GM19397 (cell line): ENCODE results near the gene PLD5.
"Not testable (repeated sequence)": the region's sequence is repeated elsewhere in the genome, so short reads cannot be mapped to it uniquely, and the experiment has no call there.

ENCODE experiments used
- ATAC-seq: cut with Tn5 transposase; IDR thresholded peaks from one replicate; pipeline ENCODE4 v1.9.1; 2021; ENCODE audit warnings: mild to moderate bottlenecking, moderate library complexity; ENCODE audit not compliant: unreplicated experiment

PLD5 gene

GRCh38 chr1:242506724-242507123 lies 17.8 kb downstream of the PLD5 start:
- no peak for ATAC-seq

- ATAC-seq, result no peak
Observed at GRCh38 chr1:242489545-242489944, 35.0 kb downstream of the PLD5 start.

GRCh38 chr1:242477944-242478343 lies 46.6 kb downstream of the PLD5 start:
- ATAC-seq, result no peak

- no peak for ATAC-seq
Observed at GRCh38 chr1:242470774-242471173, 53.7 kb downstream of the PLD5 start.

GRCh38 chr1:242468784-242469183 lies 55.7 kb downstream of the PLD5 start:
- ATAC-seq, result no peak

GRCh38 chr1:242467556-242468145 lies 56.8 kb downstream of the PLD5 start:
- no peak for ATAC-seq

GRCh38 chr1:242462867-242463266 lies 61.6 kb downstream of the PLD5 start:
- no peak for ATAC-seq

GRCh38 chr1:242459740-242460139 lies 64.8 kb downstream of the PLD5 start:
- not testable (repeated sequence) for ATAC-seq

GRCh38 chr1:242456726-242457269 lies 67.7 kb downstream of the PLD5 start:
- ATAC-seq, result no peak

- no peak for ATAC-seq
Observed at GRCh38 chr1:242455052-242455361, 69.5 kb downstream of the PLD5 start.

GRCh38 chr1:242454262-242455051 lies 70.0 kb downstream of the PLD5 start:
- ATAC-seq, result no peak

GRCh38 chr1:242452573-242452972 lies 71.9 kb downstream of the PLD5 start:
- no peak for ATAC-seq

GRCh38 chr1:242449661-242450060 lies 74.8 kb downstream of the PLD5 start:
- no peak for ATAC-seq

GRCh38 chr1:242448910-242449645 lies 75.4 kb downstream of the PLD5 start:
- no peak for ATAC-seq

- no peak for ATAC-seq
Observed at GRCh38 chr1:242447689-242448088, 76.8 kb downstream of the PLD5 start.

GRCh38 chr1:242440757-242441156 lies 83.7 kb downstream of the PLD5 start:
- no peak for ATAC-seq

GRCh38 chr1:242435200-242435599 lies 89.3 kb downstream of the PLD5 start:
- ATAC-seq, result no peak

GRCh38 chr1:242432491-242433095 lies 91.9 kb downstream of the PLD5 start:
- no peak for ATAC-seq

GRCh38 chr1:242431786-242432185 lies 92.7 kb downstream of the PLD5 start:
- ATAC-seq, result no peak

- no peak for ATAC-seq
Observed at GRCh38 chr1:242430956-242431355, 93.5 kb downstream of the PLD5 start.

- ATAC-seq, result no peak
Observed at GRCh38 chr1:242428399-242429190, 95.9 kb downstream of the PLD5 start.
